GM19238 (cell line): ENCODE data around the gene MSI2.

Experiments
- DNase-seq: peaks from one replicate; pipeline ENCODE4 v3.0.0; 2011; ENCODE audit warnings: low spot score; ENCODE audit not compliant: insufficient read length

Gene MSI2

DNA sequence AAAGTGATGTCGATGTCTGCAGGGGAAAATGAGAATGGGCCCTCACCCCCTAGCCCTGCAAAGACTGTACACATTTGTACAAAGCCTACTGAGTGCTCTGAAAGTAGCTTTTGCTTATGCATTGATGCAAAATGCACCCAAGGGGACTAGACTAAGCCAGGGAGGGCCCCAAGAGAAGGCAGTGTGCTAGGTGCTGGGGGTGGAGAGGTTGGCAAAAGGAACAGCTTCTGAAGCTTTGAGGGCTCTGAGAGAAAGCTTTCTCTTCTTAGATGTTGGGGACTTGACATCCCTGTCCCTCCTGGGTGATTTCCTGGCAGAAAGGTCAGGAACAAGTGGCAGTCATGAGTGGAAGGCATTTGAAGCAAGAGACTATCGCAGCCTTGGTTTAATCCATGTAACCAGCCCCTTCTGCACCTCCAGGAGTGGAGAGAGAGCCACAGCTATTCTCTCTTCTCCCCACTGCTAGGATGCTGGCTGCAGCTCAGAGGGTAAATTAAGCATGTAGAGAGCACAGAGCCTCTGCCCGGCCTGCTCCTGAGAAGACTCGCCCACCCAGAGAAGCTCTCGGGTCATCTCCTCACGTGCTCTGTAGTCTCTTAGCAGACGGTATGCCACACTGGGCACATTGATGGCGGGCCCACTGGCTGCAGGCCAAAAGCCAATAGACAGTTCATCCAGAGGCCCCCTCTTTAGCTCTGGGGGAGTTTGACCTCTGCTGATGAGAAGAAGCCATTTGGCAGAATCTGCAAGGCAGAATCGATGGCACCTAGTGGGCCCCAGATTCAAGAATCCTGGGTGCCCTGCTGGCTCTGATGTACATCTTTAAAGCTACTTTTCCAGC lies 221.4 kb downstream of the MSI2 start:
- DNase-seq, result no peak

DNA sequence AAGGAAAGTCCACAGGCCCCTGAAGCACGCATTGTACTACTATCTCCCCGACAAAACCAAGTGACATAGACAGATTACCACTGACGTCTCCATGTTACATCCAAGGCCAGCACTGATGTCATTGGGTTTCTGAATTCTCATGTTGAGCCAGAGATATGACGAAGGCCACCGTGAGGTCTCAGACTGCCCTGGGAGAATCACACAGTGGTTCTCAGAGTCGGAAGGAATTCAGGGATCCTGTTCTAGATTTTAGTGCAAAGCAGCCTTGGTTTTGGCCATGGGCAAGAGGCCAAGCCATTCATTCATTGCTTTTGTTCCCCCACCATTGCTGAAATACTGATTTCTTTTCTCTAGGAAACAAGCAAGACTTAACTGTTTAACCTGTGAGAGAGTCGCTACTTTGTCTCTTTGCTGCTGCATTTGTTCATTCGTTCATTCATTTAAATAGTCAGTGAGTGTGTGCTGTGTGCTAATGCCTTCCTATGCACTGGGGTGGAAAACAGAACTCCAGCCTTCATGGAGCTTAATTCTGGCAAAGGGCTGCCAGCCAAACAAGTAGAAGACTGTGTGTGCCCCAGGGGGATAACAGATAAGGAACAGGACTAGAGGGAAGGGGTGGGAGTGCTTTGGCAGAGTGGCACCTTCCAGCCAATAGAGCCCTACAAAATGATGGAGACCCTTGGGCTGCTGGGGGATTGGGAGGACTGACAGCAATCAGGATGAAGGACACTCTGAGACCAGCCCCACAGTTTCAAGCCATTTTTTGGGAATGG lies 222.3 kb downstream of the MSI2 start:
- no peak for DNase-seq

DNA sequence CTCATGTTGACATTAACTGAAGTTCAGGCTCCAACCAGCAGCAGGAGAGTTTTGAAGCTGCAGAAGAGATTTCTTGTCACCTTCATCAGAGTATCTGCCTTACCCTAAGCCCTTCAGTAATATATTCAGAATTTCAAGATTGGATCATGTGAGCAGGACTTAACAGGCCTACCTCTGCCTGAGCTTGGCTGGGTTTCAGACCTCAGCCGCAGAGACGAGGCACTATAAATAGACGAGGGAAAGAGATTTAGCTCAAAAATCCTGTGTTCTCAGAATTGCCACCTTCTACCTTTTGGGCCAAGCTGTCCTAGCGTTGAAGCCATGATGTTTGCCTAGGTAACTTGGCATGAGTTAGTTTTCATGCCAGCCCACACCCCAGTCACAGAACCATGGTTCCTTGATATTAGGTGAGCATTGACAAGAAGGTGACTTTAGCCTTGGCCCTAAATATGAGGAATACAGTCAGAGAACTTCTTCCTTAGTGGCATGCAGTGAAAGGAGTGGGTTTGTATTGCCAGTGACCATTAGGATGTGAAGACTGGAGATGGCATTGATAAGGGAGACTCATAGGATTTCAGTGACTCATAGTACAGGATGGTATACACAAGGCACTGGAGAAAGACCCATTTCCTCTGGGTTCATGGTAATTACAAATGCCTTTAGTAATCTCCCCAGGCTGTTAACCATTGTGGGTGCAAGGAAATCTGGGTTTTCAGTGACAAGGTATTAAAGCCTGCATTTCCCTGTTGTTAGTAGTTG lies 224.3 kb downstream of the MSI2 start:
- DNase-seq, result no peak

DNA sequence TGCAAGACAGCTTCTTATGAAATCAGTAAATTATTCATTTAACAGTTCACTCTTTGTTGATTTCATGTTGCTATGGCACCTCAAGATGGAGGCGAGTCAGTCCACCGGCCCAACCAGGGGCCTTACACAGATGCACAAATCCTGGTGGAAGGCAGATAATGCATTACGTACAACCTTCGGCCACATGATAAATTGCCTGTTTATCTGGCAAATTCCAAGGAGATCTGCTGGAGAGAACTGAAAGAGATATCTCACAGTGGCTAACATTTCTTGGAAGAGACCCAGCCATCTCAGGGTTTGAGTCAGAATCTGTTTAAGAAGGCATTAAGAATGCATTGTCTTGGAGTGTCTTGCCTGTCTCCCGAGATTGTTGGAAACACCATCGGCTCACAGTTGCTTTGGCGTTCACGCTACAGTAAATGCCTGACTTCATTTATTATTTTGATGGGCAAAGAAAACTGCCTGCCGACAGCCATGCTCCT lies 225.6 kb downstream of the MSI2 start:
- DNase-seq, result no peak

DNA sequence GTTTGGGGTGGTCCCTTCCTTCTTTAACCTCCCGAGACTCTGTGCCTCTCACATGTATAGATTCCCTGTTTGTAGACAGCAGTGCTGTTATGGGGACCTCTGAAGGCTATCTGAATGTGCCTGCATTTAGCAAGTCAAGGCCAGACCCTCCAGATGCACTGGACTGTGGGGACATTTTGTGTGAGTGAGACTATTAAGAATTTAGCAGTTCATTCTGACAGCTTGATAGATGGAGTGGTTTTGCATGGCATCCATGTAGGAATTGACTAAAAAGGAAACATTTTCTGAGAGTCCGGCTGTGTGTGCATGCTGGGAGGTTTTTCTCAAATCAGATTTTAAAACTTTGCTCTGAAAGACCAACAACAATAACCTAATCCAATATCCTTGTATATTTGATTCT lies 226.3 kb downstream of the MSI2 start:
- DNase-seq, result no peak

DNA sequence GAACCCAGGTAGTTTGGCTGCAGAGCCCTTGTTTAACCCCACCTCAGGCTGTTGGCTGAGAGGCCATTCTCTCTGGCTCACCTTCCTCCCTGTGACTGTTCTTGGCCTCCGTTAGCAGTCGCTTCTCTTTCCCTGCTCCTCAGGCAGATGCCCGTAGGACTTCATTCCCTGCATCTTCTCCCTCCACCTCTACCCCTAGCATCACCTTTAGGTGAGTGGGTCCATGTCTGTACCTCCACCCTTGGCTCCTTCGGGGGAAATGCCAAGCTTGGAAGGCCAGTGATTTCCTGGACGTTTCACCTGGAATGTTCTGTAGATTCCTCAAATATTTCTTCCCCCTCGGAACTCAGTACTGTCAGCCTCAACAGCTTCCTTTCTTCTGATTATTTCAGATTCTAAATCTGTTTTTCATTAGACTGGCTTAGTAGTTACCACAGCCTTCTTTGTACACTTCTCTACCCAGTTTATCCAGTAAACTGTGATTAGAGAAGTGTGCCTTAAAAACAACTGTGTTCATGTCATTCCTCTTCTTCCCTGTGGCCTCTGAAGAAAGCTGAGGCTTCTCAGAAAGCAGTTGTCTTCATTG lies 227.9 kb downstream of the MSI2 start:
- no peak for DNase-seq

DNA sequence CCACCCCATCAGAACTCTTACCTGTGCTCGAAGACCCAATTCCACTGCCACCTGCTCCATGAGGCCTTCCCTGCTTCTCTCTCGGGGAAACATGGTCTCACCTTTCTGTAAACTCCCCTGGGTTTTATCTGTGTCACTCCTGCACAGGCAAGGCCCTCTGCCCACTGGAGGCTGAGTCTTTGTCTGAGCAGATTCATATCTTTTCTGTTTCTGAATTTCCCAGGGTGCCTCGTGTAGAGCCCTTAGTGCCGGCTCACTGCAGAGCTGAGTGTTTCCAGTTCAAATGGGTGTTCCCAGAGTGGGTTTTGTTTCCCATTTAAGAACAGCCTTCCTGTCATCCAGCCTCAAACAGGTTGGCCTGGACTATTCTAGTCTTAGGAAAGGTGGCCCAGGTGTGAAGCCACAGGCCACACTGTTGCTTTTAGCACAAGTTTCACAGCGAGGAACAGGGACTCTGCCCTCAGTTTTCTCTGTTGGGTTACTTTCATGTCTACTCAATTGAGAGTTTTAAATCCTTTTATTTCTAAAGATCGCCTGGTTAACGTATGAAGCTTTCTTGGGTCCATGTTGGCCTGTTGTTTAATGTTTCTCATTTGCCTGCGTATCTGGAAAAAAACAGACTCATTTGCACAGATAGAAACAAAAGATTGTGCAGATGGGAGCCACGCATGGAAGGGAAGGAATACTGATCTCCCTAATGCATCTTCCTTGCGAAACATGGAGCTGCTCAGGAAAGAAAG lies 228.7 kb downstream of the MSI2 start:
- DNase-seq, result no peak

DNA sequence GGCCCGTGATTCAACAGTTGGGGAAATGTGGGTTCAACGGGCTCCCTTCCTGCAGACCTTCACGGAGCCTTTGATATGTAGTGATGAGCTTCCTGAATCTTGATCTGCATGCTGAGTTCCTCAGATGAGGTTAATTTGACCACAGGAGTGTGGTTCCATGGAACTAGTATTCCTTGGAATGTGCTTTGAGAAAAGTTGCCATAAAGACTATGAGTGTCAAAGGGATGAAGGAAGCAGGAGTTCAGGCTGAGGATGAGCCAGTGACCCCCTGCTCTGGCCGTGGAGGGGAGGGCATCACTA lies 229.2 kb downstream of the MSI2 start:
- no peak for DNase-seq

DNA sequence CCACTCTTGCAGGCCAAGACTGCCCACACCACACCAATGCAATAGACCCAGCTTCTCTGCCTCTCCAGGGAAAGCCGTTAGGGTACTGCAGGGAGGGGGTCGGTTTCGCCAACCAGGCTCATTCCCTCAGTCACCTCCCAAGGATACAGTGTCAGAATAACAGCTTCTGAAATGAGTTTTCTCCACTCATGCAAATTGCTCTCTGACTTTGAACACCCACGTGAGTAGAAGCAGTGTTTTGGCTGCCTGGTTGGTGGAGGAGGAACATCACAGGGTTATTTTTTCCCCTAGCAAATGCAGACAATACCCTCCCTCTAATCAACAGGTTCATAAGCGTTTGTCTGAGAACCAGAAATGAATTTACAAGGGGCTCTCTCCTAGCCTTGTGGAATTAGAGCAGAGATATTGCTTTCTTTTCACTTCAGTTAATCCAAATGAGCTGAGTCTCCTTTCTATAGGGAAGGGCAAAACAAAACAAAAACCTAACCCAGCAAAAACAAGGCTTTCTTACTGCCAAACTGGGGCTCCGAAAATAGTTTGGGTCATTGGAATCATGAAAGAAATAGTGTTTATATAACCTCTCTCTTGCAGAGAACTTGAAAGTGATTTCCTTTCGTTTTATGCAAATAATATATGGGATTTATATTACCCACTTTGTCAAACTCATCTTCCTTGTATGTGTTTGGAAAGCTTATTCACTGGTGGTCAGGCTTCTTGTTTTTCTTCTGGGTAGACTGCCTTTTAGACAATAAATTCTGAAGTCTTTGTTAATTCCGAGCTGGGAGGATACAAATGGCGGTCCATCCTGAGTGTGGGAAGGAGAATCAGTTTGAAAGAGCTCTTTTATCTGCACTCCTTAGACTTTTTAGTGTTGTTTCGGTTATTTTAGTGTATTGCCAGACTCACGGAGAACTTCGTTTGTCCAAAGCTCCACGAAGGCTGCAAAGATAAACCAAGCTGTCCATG lies 229.9 kb downstream of the MSI2 start:
- DNase-seq, result no peak

DNA sequence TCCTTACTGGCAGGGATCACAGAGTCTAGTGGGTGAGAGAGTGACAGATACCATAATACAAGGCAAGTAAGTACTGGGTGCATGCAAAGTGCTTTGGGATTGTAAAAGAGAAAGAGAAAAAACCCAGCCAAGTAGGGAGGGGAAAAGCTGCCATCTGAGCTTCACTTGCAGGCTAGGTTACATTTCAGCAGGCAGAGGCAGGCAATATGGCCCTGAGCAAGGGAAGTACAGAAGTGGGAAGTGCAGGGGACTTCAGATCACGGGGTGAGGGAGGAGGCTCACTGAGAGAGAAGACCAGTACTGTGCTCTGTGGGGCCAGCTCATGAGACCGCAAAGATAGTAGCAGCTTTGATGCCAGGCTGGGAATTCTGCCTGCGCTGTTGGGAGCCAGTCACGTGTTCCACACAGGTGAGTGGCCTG lies 230.6 kb downstream of the MSI2 start:
- no peak for DNase-seq

DNA sequence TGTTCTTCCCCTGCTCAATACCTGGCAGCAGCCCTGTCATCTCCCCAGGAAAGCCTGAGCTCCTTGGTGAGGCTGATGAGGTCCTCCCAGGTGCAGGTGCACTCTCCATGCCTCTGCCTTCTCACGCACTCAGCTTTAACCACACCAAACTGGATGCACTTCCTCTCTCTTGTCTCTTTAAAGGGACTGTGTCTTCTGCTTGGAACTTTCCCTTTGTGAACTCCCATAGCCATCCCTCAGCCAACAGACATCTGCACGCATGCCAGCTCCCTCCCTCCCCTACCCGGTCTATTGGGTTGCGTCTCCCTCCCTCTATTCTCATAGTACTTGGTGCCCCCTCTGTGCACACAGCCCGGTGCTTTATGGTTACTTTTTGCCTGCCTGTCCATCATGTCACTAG lies 231.2 kb downstream of the MSI2 start:
- no peak for DNase-seq

DNA sequence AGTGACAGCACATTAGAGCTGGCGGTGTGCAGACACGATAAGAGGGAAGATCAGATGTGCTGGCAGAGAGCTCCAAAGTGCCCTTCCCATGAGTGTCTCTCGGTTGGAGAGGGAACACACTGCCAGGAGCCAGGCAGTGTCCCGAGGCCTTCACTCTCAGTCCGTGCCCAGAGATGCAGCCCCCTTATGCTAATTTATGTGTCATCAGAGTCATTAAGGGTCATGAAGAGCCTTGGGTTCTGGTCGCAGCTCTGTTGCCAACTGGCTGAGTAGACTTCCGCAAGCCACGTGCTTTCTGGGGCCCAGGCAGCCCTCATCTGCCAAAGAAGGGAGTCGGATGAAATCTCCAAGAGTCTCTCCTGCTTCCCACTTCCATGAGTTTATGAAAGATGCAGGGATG lies 232.5 kb downstream of the MSI2 start:
- DNase-seq, result no peak

DNA sequence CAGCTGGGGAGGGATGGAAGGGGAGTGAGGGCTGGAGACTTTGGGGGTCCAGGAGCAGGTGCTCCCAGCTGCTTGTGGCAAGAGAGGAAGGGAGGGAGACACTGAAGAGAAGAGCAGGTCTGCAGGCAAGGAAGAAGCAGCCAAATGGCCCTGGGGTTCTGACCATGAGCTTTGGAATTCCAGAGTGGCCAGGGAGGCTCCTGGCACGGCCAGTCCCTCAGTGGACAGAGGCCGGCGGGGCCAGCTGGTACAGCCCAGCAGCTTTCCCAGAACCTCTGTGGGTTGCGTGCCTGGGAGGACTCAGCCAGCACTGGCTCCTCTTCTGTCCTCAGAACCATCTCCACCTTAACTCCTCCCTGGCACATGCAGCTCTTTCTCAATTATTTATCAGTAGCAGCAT lies 233.0 kb downstream of the MSI2 start:
- DNase-seq, result no peak

DNA sequence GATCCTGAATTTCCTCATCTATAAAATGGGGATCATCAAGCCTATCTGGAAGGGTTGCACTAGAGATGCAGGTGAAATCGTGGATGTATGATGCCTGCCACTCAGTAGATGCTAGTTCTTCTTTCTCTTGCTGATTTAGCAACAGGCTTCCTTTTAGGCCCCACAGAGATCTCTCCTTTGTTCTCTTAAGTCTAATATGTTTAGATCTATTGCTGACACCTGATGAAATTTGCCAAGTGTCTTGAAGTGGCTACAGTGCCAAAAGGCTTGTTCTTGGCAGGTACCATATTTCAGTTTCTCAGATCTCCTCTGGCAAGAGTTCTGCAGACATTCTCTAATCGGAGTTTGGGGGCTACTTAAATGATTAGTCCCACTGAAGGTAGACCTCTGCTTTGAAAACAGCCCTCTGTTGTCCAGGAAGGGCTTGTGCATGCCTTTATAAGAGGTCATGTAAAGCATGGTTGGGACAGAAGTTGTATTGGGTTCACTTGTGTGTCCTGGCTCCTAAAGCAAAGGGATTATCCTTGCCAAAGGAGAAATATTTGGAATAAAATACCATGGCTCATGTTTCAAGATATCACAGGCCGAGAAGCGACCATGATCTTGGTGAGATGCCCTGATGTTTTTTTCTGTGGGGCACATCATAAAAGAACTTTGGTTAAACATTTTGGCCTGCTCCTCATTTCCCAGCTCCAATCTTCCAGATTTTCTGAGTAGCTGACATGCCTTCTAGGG lies 234.0 kb downstream of the MSI2 start:
- DNase-seq, result no peak

DNA sequence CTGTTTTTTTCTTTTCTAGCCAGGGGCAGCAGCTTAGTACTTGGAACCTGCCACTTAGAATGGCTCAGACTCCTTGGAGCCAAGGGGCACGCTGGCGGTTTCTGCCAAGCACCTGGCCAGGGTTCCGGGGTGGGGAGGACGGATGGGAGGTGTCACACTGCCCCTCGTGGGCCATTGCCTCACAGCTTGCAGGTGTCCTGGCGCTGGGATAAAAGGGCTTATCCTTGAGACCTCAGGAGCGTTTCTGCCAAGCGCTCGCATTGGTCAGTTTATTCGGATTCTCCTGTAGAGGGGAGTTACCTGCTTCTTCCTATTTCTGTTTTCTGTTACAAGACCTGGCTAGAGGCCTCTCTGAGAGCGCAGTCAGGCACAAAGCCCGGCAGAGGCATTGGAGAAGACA lies 234.6 kb downstream of the MSI2 start:
- DNase-seq, result no peak

DNA sequence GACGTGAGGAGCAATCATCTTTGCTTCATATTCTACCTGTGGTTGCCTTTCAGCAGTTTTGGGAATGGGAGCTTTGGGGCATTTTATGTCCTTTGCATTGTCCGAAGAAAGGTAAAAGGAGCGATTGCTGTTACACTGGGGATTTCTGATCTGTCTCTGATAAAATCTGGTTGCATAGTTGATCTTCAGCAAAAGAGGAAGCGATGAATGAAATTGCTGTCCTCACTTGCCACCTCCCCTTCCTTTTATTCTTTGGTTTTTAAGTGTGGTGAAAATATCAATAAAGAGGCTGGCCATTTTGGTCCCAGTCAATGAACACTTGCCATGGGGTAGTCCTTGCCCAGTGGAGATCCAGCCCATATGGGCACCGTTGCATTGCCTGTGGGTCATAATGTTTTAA lies 236.8 kb downstream of the MSI2 start:
- DNase-seq, result no peak

DNA sequence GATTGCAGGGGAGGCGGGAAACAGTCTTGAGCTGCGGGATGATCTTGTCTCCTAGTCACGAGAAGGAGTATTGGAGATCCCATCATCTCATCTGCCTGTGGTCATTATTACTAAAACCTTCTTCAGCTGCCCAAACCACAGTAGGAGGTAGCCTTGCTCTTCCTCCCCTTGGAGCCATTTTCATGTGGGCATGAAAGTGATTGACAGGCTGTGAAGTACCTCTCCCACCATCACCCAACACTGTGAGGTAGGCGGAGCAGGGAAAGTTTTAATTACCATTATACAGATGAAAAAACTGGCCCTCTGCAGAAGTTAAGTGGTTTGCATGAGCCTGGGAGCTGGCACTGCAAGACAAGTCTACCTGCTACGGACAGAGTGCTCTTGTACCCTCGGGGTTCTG lies 237.3 kb downstream of the MSI2 start:
- DNase-seq, result no peak

DNA sequence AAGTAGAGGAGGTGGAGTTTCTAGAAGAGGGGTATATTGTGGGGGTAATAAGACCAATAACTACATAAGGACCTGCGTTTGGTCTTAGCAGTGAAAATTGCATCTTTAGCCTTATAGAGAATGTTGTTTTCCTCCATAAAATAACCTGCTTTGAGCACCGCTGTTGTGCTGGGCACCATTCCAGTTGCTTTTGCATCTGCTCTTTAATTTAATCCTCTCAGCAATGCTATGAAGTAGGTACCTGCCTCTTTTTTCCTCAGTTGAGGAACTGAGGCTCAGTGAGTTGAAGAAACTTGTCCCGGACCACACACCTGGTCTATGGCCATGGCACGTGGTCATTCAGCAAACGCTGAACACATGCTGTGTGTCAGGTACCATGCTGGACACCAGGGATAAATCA lies 238.1 kb downstream of the MSI2 start:
- no peak for DNase-seq

DNA sequence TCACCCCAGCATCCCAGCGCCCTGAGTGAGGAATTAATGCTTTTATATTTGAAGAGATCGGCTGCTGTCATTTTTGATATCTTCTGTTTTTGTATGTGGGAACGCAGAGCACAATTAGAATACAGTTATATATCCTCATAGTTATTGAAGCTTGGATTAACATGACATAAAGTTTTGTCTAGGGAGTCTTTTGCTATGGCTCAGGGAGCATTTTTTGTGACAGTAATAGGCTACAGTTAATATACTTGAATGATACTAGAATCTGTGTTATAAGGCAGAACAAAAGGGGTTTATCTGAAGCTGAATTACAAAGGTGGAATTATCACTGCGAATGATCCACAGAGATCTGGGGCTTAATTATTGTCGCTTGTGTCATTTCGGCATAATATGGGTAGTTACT lies 239.4 kb downstream of the MSI2 start:
- DNase-seq, result no peak
